Central memory CD4-positive, alpha-beta T cell (primary cell): ENCODE data around the gene CA9.

Source experiments
- DNase-seq: peaks from one replicate; pipeline ENCODE4 v3.0.0; 2022

The CA9 gene

GRCh38 chr9:35691757-35692301 lies 18.1 kb downstream of the CA9 start:
- no peak for DNase-seq

DNA sequence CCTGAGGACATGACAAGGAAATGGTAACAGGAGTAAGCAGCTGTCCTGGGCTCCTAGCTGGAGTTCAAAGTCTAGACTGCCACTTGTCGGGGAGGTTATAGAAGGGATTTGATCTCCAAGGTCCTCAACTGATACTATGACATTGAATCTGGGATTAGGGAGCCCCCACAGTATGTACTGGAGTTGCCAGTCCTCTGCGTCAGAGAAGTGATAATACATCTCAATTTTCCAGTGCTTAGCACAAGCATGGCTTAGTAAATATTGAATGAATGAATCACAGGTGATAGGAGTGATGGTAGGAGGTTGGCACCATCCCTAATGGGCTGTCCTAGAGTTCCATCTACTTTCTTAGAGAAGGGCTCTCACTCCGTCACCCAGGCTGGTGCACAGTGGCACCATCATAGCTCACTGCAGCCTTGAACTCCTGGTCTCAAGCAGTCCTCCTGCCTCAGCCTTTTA lies 22.2 kb downstream of the CA9 start:
- no peak for DNase-seq

- peak; percentile 43 for DNase-seq
Observed at GRCh38 chr9:35696520-35697215, 22.9 kb downstream of the CA9 start.

- no peak for DNase-seq
Observed at GRCh38 chr9:35697486-35697885, 23.8 kb downstream of the CA9 start.

- no peak for DNase-seq
Observed at GRCh38 chr9:35698231-35698630, 24.5 kb downstream of the CA9 start.

DNA sequence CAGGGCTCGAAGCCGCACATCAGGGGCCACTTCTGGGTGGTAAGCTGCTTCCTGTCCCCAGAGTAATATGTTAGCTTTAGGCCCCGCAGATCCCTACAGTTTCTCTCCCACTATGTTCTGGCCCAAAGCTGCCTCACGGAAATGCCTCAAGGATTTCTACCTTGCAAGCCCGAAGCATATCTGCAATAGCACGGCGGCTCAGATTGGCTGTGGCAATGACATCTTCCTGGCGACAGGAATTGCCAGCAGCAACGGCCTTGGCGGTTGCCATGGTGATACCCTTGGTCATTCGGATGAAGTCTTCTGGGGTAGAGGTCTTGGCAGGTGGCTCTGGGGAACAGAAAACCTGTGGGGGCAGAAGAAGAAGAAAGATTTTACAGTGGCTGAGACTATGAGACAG lies 26.3 kb downstream of the CA9 start:
- no peak for DNase-seq

DNA sequence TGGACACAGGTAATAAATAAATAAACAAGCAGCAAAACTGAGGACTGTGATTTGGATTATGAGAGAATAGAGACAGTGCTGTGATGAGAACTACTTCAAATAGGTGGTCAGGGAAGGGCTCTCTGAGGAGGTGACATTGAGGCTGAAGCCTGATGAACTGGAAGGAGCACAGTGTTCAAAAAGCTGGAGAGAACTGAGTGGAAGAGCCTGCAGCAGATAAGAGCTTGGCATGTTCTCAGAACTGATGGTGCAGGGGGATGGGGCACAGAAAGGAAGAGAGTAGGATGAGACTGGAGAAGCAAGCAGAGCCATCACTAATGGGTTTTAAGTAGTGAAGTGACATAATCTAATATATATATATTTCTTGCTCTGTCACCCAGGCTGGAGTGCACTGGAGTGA lies 27.2 kb downstream of the CA9 start:
- no peak for DNase-seq

DNA sequence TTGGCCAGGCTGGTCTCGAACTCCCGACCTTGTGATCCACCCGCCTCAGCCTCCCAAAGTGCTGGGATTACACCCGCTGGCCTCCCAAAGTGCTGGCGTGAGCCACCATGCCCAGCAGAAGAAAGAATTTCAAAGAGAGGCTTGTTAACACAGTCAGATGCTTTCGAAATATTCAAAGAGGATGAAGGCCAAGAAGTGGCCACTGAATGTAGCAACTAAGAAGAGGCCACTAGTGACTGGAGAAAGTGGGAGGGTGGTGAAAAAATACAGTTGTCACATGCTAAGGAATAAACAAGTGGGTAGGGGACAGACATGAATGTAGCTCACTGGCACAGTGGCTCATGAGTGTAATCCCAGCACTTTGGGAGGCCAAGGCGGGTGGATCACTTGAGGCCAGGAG lies 29.0 kb downstream of the CA9 start:
- no peak for DNase-seq

GRCh38 chr9:35703906-35704672 lies 30.4 kb downstream of the CA9 start:
- DNase-seq = no peak

DNA sequence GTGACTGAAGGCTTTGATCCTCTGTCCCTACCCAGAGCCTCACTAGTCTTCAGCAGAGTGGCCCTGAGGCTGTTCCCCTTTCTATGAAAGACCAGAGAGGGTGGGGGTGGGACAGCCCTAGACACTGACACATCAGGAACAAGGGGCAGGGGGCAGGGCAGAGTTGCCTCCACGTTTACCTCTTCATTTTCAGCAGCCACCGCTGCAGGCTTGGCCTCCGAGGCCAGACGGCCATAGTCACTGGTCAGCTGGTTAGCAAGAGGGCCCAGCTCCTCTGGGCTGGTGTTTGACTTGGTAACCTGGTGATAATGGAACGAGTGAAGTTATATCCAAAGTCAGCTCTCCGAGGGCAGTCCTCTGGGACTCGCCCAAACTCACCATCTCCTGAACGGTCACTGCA lies 31.6 kb downstream of the CA9 start:
- no peak for DNase-seq

- DNase-seq = no peak
Observed at GRCh38 chr9:35705836-35706430, 32.2 kb downstream of the CA9 start.

- DNase-seq = no peak
Observed at GRCh38 chr9:35706951-35707350, 33.2 kb downstream of the CA9 start.

DNA sequence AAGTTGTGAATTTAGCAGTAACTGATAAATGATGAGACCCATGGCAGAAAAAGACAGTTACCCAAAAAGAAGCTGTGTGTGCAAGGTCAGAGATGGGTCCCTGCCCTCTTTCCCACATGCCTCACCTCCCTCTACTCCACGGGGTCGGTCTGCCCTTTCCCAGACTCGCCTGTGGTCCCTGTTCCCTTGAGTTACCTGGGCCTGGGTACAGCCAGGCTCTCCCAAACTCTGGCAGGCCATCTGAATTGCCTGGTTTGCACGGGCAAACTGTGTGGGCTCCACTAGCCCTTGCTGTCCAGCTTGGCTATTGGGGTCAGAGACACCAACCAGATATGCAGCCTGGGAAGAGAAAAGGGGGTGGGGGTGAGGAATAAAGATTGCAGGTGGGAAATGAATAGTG lies 34.4 kb downstream of the CA9 start:
- DNase-seq = no peak

DNA sequence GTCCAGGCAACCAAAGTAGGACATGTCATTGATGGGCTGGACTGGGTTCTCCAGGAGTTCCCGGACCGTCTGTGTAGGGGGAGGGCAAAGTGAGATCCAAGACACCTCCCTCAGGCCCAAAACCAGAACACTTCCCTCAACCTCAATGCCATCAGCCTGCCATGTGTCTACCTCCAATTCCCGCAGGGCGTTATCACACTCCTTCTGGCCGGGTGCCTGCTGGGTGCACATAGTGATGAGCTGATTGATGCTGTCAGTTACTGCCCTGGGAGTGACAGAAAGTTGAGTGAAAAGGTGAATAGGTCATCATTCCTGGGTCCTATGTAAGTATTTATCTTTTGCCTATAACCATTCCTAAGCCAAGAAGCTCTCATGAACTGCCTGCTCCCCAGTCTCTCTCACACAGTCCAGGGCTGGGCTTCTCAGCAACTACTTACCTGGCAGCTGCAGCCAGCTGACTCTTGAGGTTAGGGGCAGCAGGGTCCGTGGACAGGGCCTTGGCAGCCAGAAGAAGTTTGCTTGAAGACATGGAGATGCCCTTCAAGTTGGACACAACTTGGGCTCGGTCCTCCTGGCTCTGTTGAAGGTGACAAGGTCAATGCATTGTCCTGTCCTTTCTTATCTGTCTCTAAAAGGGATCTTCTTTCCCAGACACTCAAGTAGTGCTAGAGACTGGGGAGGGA lies 37.2 kb downstream of the CA9 start:
- no peak for DNase-seq

DNA sequence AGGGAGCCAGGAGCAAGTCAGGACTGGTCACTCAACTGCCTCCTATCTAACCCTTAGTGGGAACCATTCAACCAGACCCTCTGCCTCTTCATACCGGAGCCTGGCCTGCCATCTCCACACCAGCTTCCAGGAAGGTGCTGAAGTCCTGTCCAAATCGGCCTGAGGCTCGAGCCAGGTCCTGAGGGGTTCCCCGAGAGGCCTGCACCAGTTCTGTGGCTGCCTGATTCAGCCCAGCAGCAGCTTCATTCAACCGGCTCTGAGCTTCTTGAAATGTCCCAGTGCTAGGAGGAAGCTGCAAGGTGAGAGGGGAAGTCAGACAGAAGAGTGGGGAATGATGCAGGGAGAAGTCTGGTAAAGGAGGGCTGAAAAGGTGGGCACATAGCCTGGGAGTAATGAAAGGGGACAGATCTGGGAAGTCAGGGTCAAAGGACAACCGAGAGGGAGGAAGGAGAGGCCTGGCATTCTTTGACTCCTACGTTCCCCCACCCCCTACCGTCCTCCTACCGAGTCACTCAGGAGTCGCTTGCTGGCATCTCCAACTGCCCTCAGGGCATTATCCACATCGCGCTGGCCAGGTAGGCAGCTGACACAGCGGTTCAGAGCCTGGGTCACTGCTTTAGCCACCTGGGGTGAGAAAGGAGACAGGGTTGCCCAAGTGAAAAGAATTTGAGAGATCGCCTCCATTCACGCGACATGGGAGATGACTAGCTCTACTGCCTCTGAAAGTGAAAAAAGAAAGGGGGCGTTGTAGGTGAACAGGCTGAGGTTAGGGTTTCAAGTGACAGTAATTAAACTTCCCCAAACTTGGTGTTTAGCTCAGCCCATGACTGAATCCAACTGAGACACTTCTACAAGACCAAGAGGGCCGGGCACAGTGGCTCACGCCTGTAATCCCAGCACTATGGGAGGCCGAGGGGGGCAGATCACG lies 38.0 kb downstream of the CA9 start:
- no peak for DNase-seq

GRCh38 chr9:35712762-35713400 lies 39.2 kb downstream of the CA9 start:
- no peak for DNase-seq

DNA sequence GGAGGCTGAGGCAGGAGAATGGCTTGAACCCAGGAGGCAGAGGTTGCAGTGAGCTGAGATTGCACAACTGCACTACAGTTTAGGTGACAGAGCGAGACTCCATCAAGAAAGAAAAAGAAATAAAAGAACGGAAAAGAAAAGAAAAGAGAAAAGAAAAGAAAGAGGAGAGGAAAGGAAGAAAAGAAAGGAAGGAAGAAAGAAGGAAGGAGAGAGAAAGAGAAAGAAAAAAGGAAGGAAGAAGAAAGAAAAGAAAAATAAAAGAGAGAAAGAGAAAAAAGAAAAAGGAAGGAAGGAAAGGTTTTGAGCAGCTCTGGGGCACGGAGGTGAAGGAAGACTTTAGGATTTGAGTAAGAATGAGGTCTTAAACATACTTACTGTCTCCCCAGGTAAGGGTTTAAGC lies 39.9 kb downstream of the CA9 start:
- DNase-seq = no peak

DNA sequence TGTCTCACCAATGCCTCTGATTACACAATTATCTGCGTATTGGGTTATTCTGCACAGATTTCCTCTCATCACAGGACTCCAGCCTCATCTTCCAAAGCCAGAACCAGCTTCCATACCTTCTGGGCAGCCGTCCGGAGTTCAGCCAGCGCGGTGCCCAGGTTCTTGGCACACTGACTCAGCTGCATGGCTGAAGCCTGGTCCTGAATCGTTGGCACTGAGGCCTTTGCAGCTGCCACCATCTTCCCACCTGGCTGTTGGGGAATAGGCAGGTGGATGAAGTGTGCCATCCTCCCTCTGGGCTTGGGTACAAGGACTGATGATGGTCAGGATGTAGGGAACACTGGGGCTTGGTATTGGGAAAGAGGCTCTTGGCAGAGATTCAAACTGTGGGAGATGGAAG lies 40.4 kb downstream of the CA9 start:
- no peak for DNase-seq

- no peak for DNase-seq
Observed at GRCh38 chr9:35714579-35715252, 41.0 kb downstream of the CA9 start.

DNA sequence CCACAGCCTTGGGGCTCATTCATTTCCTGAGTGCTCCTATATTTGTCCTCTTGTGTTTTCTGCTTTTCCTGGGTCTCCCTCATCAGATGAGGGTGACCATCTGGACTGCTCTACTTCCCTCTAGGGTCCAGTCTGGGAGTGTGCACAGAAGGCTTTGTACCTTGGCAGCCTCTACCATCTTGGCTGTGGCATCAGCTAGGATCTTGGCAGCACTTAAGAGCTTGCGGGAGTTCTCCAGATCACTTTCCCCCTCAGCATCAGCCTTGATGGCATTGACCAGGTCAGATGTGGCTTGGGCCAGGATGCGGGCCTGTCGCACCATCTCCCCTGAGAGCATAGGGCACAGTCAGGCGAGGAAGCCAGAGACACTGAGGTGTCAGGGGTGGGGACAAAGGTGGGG lies 42.5 kb downstream of the CA9 start:
- no peak for DNase-seq
